Kidney epithelial cell (primary cell): ENCODE results near the gene PAGE2B. TPM values are rescaled to one million over a fixed set of nuclear protein-coding genes. Genes with fewer than 3 reads are reported as not detected.
"Not testable (repeated sequence)": the region's sequence is repeated elsewhere in the genome, so short reads cannot be mapped to it uniquely, and the experiment has no call there.

Experiments
- DNase-seq: peaks from one replicate; pipeline ENCODE4 v3.0.0-alpha.2; 2010; ENCODE audit warnings: low read depth
- H3K27me3 ChIP-seq: 2 replicates; pipeline ENCODE4 v1.6.0; 2011; ENCODE audit warnings: low read length; ENCODE audit not compliant: control insufficient read depth, insufficient read depth
- H3K36me3 ChIP-seq: 2 replicates; pipeline ENCODE4 v1.5.1; 2011; ENCODE audit warnings: low read length; ENCODE audit not compliant: control insufficient read depth, insufficient read depth
- H3K4me3 ChIP-seq: 2 replicates; pipeline ENCODE4 v1.5.1; 2011; ENCODE audit warnings: low read depth, mild to moderate bottlenecking, control low read depth, low read length
- CTCF ChIP-seq: IDR thresholded peaks from 2 replicates; pipeline ENCODE4 v1.5.1; 2011; ENCODE audit warnings: mild to moderate bottlenecking, moderate library complexity, low read length, control low read depth, inconsistent platforms; ENCODE audit not compliant: insufficient read depth, poor library complexity, severe bottlenecking
- total RNA-seq: library from RNA; depleted of rRNA; stranded (reverse); fragments of >200 nt; gene quantifications from 2 replicates; pipeline ENCODE4 v1.2.3, GENCODE V29; 2015

PAGE2B gene
- total RNA-seq, 1 donor from 2014 or later, result not detected

DNA sequence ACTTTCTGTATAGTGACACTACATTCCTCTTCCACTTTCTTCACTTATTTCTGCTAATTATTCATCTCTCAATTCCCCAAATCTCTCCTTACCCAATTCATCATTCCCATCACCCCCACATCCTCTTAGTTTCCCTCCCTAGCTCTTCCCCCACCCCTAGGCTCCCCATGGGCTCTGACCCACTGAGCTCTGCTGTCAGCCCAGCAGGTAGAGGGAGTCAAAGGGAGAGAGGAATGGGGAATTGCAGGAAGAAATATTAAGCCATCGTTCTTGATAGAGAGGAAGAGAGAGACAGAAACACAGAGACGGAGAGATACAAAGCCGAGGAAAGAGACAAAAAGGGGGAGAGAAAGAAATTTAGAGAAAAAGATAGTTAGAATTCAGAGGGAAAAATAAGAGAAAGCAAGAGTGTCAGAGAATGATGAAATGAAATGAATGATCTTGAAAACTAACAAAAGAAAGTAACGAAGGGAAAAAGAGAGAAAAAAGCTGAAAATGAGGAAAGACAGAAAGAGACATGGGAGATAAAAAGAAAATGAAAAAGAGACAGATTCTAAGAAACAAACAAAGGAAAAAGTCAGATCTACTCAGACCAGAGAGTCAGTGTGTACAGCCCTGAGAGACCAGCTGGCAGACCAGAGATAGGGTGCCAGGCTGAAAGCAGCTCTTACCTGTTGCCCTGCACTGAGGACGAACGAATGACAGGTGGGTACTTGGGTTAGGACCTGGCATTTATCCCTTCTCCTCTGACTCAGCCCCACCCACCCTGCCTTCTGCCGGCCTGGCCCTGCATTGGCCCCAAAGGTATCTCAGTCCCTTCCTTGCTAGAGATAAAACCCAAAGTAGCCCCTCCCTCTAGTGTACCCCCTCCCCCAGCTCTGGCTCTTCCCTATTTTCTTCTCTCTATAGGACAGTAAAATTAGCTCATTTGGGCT, 44.3 kb upstream of the PAGE2B start, which contains the start of gene ALAS2:
ALAS2 (minus strand) TSS at position 707 of the 935 bp plus-strand sequence. CDS start 4,977 bp downstream, outside the sequence.
- H3K27me3 ChIP-seq, result no peaks in the 10 kb centered on the region
- no peak for TF ChIP-seq CTCF
- no peak within 1 kb of the TSS for H3K4me3 ChIP-seq
- DNase-seq, result no peak
- H3K36me3 ChIP-seq, result no peaks in the 10 kb centered on the region

DNA sequence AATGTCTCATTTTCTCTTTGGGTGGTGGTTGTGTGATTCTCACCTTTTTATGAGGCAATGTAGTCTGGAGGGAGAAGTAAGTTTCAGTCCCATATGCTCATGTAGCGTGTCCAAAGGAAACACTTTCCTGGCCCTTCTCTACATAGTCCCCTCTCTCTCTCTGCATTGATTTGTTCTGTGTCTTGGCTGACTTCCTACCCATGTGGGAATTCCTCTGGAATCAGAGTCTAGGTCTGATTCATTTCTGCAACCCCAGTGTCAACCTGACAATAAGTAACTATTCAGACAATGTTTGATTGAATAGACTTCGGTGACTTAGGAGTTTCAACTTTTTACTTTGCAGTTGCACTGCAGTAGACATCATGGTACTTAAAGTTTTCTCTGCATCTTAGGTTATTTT, 41.4 kb upstream of the PAGE2B start:
- no peak for TF ChIP-seq CTCF
- H3K4me3 ChIP-seq, result no peak overlapping the region
- no peaks in the 10 kb centered on the region for H3K27me3 ChIP-seq
- no peaks in the 10 kb centered on the region for H3K36me3 ChIP-seq
- DNase-seq, result peak; percentile 23

DNA sequence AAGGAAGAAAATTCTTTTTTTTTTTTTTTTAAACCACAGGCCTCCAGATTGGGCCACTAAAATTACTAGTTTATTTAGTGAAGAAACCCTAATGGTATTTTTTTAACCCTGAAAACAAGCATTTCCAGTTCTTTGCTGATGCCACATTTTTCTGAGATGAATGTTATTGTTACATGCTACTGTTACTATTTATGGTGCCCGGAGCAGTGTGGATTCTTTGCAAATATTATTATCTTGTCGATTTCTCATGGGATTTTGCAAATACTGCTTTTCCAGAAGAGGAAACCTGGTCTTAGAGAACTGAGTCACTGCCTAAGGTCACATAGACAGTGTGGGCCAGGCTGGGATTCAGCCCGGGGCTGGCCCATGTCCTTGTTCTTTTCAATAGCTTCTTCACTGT, 35.4 kb upstream of the PAGE2B start:
- Histone ChIP-seq H3K27me3 (no peaks in the 10 kb centered on the region), H3K4me3 (no peak overlapping the region), H3K36me3 (no peaks in the 10 kb centered on the region)
- no peak for TF ChIP-seq CTCF
- no peak for DNase-seq

GRCh38 chrX:55041514-55041913, 33.3 kb upstream of the PAGE2B start:
- no peaks in the 10 kb centered on the region for H3K36me3 ChIP-seq
- H3K4me3 ChIP-seq, result no peak overlapping the region
- no peaks in the 10 kb centered on the region for H3K27me3 ChIP-seq
- no peak for TF ChIP-seq CTCF
- DNase-seq, result no peak

DNA sequence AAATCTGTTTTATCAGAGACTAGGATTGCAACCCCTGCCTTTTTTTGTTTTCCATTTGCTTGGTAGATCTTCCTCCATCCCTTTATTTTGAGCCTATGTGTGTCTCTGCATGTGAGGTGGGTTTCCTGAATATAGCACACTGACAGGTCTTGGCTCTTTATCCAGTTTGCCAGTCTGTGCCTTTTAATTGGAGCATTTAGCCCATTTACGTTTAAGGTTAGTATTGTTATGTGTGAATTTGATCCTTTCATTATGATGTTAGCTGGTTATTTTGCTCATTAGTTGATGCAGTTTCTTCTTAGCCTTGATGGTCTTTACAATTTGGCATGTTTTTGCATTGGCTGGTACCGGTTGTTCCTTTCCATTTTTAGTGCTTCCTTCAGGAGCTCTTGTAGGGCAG, 24.2 kb upstream of the PAGE2B start:
- not testable (repeated sequence) for H3K4me3 ChIP-seq, DNase-seq, H3K36me3 ChIP-seq, H3K27me3 ChIP-seq

DNA sequence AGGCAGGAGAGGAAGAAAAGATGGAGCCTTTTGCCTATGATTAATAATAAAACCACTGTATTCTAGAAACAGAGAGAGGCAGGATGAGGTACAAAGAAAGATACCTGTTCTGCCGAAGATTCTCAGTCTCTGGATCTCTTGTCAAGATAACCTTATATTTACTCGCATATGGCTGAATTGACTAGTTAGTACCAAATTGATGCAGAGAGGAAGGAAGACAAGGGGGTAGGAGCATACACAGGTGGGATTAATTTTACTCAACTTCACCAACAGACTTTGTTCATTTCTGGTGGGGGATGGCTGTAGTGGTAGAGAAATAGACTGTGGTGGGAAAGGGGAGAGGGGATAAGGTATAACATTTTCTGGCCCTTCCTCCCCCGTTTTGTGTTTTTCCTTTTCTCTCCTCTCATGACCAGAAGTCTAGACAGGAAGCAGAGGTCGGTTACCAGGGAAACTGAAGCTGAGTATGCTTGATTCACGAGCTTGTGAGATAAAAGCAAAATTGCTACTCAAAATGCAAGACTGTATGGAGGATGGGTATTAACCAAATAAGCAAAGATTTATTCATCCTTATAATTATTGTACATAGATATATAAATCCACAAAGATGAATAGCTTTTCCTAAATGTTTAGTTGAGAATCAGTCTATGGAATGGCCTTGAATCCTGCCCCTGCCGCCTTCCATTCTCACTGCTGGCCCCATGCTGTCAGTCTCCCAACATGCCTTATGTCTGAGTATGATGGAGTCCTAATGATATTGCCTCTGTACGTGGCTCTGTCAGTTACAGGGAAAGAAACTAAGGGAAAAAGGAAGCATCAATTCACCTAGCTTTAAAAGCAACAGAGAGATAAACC, 17.8 kb upstream of the PAGE2B start:
- no peaks in the 10 kb centered on the region for H3K36me3 ChIP-seq
- H3K27me3 ChIP-seq, result no peaks in the 10 kb centered on the region
- DNase-seq, result no peak
- no peak for TF ChIP-seq CTCF
- no peak overlapping the region for H3K4me3 ChIP-seq
